Measurements from ENCODE around the gene GRAMD4. TPM values are rescaled to one million over a fixed set of nuclear protein-coding genes. Genes with fewer than 3 reads are reported as not detected.

The GRAMD4 gene
- total RNA-seq: 51.5 TPM

GRCh38 chr22:46619830-46620501 is at the start of gene GRAMD4:
Gene GRAMD4, plus strand, starts transcription at chr22:46620386. Its CDS starts 6,414 bp downstream, at chr22:46626800.
- ATAC-seq (peak; percentile 87), DNase-seq (ENCODE audit: low spot score) (peak; percentile 76)
- intact Hi-C loops (cut with DNase I): no loop called here

- intact Hi-C loops (cut with DNase I): no loop called here
- no peak for ATAC-seq
- DNase-seq (ENCODE audit: low spot score): peak; percentile 10
These were observed 48.4 kb upstream of the GRAMD4 start for GRCh38 chr22:46571642-46572250.

- ATAC-seq (no peak), DNase-seq (ENCODE audit: low spot score) (peak; percentile 45)
- intact Hi-C loops (cut with DNase I): no loop called here
These were observed 47.0 kb upstream of the GRAMD4 start for GRCh38 chr22:46572911-46573780.

GRCh38 chr22:46573781-46574437 is 46.3 kb upstream of the GRAMD4 start:
- ATAC-seq (no peak), DNase-seq (ENCODE audit: low spot score) (peak; percentile 47)
- intact Hi-C loops (cut with DNase I): no loop called here

GRCh38 chr22:46574438-46574992 is 45.7 kb upstream of the GRAMD4 start:
- ATAC-seq: no peak
- peak; percentile 48 for DNase-seq (ENCODE audit: low spot score)
- intact Hi-C loops (cut with DNase I): no loop called here

- DNase-seq (ENCODE audit: low spot score) (peak; percentile 57), ATAC-seq (no peak)
- intact Hi-C loops (cut with DNase I): no loop called here
These were observed 44.9 kb upstream of the GRAMD4 start for GRCh38 chr22:46574993-46575910.

GRCh38 chr22:46575911-46576555 is 44.2 kb upstream of the GRAMD4 start:
- DNase-seq (ENCODE audit: low spot score) (peak; percentile 53), ATAC-seq (no peak)
- intact Hi-C loops (cut with DNase I): loop anchor here (2.0 kb wide), 1 partner anchor 95 kb away; no protein-coding TSS in a partner anchor

GRCh38 chr22:46576556-46577367 is 43.4 kb upstream of the GRAMD4 start:
- peak; percentile 29 for ATAC-seq
- DNase-seq (ENCODE audit: low spot score): peak; percentile 73
- intact Hi-C loops (cut with DNase I): loop anchor here (2.0 kb wide), 1 partner anchor 94 kb away; no protein-coding TSS in a partner anchor

GRCh38 chr22:46577368-46578249 is 42.6 kb upstream of the GRAMD4 start:
- ATAC-seq (peak; percentile 22), DNase-seq (ENCODE audit: low spot score) (peak; percentile 64)
- intact Hi-C loops (cut with DNase I): loop anchor here (2.0 kb wide), 1 partner anchor 93 kb away; no protein-coding TSS in a partner anchor

- peak; percentile 52 for ATAC-seq
- DNase-seq (ENCODE audit: low spot score): peak; percentile 66
- intact Hi-C loops (cut with DNase I): no loop called here
These were observed 41.8 kb upstream of the GRAMD4 start for GRCh38 chr22:46578251-46578823.

- ATAC-seq (peak; percentile 82), DNase-seq (ENCODE audit: low spot score) (peak; percentile 66)
- intact Hi-C loops (cut with DNase I): no loop called here
These were observed 41.2 kb upstream of the GRAMD4 start for GRCh38 chr22:46578824-46579561.

- intact Hi-C loops (cut with DNase I): no loop called here
- DNase-seq (ENCODE audit: low spot score): peak; percentile 53
- ATAC-seq: no peak
These were observed 40.3 kb upstream of the GRAMD4 start for GRCh38 chr22:46579751-46580449.

- intact Hi-C loops (cut with DNase I): no loop called here
- no peak for ATAC-seq
- DNase-seq (ENCODE audit: low spot score): peak; percentile 46
These were observed 39.1 kb upstream of the GRAMD4 start for GRCh38 chr22:46580940-46581537.
